ENCODE measurements around the gene PAPOLA. TPM values are rescaled to one million over a fixed set of nuclear protein-coding genes. Genes with fewer than 3 reads are reported as not detected.
A peak's percentile ranks its signal among the peaks of the same experiment; 100 is the strongest.

PAPOLA gene
- total and polyA plus RNA-seq, 2 of the 4 experiments (the other 2 are of a cell fraction): 73.8 to 128 TPM

- no peak overlapping the region for H3K14ac ChIP-seq (replicated peaks; ENCODE audit: low read depth, low read length)
- H3K18ac ChIP-seq (ENCODE audit: low read depth, low read length): no peak overlapping the region
- TF ChIP-seq RAD21 (IDR thresholded peaks at IDR 0.05; ENCODE audit: low read length): no peak
- no peak for TF ChIP-seq RFX5 (IDR thresholded peaks at IDR 0.05; ENCODE audit: low read depth, low read length)
- TF ChIP-seq POLR2A (IDR thresholded peaks at IDR 0.05; ENCODE audit: low read depth, low read length): no peak
- no peak for TF ChIP-seq FOS (IDR thresholded peaks at IDR 0.05; ENCODE audit: low read depth, low read length)
- TF ChIP-seq CTCF (conservative IDR thresholded peaks at IDR 0.05; ENCODE audit: low read depth, low read length): no peak
- TF ChIP-seq CEBPB (IDR thresholded peaks at IDR 0.05; ENCODE audit: low read depth, low read length): no peak
- TF ChIP-seq SMC3 (IDR thresholded peaks at IDR 0.05; ENCODE audit: low read depth, low read length): no peak
- TF ChIP-seq CHD1 (IDR thresholded peaks at IDR 0.05; ENCODE audit: low read depth, low read length): no peak
- TF ChIP-seq MAZ (IDR thresholded peaks at IDR 0.05; ENCODE audit: borderline replicate concordance, low read depth, low read length): no peak
- TF ChIP-seq ELK1 (IDR thresholded peaks at IDR 0.05; ENCODE audit: borderline replicate concordance, low read depth, low read length): no peak
- H3K27ac ChIP-seq (ENCODE audit: insufficient read depth, low read length): no peak overlapping the region
- H4K91ac ChIP-seq (ENCODE audit: insufficient read depth, low read depth, low read length): no peak overlapping the region
- no peak overlapping the region for H3K4me3 ChIP-seq (ENCODE audit: insufficient read depth, low read depth, low read length)
- H2BK15ac ChIP-seq (ENCODE audit: low read depth, low read length): no peak overlapping the region
- no peak overlapping the region for H3K9ac ChIP-seq (ENCODE audit: low read depth, low read length)
- H3K4ac ChIP-seq (ENCODE audit: low read depth, low read length): no peak overlapping the region
- H3K79me1 ChIP-seq (ENCODE audit: low read depth in 1 of 2, low read length in 2 of 2): peaks cover 5 to 32% of the 10 kb centered on the region in 2 experiments
- CTCF ChIA-PET: no interaction called here
- no peak overlapping the region for H2AFZ ChIP-seq (replicated peaks; ENCODE audit: low read length, poor library complexity)
- H3K23ac ChIP-seq (ENCODE audit: low read depth, low read length): no peak overlapping the region
- no peak overlapping the region for H2BK5ac ChIP-seq (ENCODE audit: low read depth, low read length, poor library complexity, severe bottlenecking)
- POLR2A ChIA-PET (ENCODE audit: unreplicated experiment): no interaction called here
- in situ Hi-C loops (cut with MboI; ENCODE audit: low sequenced_read_pairs): no loop called here
- H3K4me2 ChIP-seq (ENCODE audit: low read depth, low read length): no peak overlapping the region
- DNase-seq: peak; percentile 19
- H3K56ac ChIP-seq (ENCODE audit: extremely low read depth, insufficient read depth, low read length): no peak overlapping the region
- H3K4me1 ChIP-seq (ENCODE audit: control insufficient read depth, insufficient read depth, low read length): peaks cover 4% of the 10 kb centered on the region; the same call in 1 of the 2 replicates
- no peak overlapping the region for H4K5ac ChIP-seq (ENCODE audit: low read depth, low read length)
- H2BK120ac ChIP-seq (ENCODE audit: low read depth, low read length): no peak overlapping the region
- BruUV-seq (replicated peaks): no TSS peak
- dilution Hi-C loops (cut with HindIII; ENCODE audit: low sequenced_read_pairs, unreplicated experiment): no loop called here
- 100% methylated on average over 1 of the region's 1 CpG; no CpG with 5 or more reads in 1 of the 2 experiments for WGBS, 2 experiments (ENCODE audit: extremely low coverage in 2 of 2, insufficient read length in 1 of 2)
- intact Hi-C loops (cut with micrococcal nuclease): no loop called here
- H3K27me3 ChIP-seq (ENCODE audit: control insufficient read depth, insufficient read depth, low read length): no peaks in the 10 kb centered on the region
- no peaks in the 10 kb centered on the region for H3K36me3 ChIP-seq (ENCODE audit: control insufficient read depth, insufficient read depth, low read length)
- no peak overlapping the region for H2AK9ac ChIP-seq (replicated peaks; ENCODE audit: low read depth, low read length, poor library complexity)
- H3K9me3 ChIP-seq (ENCODE audit: control insufficient read depth, insufficient read depth, low read length): no peaks in the 10 kb centered on the region
- H2BK20ac ChIP-seq (ENCODE audit: low read depth, low read length): no peak overlapping the region
- no peak overlapping the region for H2AK5ac ChIP-seq (ENCODE audit: low read depth, low read length)
- no peak overlapping the region for H4K8ac ChIP-seq (ENCODE audit: low read depth in 2 of 2, low read length in 2 of 2)
- ATAC-seq (ENCODE audit: low read depth): peak; percentile 86
- peaks cover 86% of the 10 kb centered on the region for H4K20me1 ChIP-seq (ENCODE audit: insufficient read depth, low read length)
- peaks cover 2% of the 10 kb centered on the region; the same call in 1 of the 2 replicates for H3K9me1 ChIP-seq (ENCODE audit: insufficient read depth, low read length)
Observed at GRCh38 chr14:96515731-96516130, 13.5 kb downstream of the PAPOLA start.

All from IMR-90 (cell line).